PC-9 (cell line): ENCODE measurements around the gene PNLIPRP2.

Source experiments
- EZH2 ChIP-seq: fragments of 200-600 bp; sonication (generic); IDR thresholded peaks from 2 replicates; pipeline ENCODE4 v1.8.0; 2017; ENCODE audit warnings: antibody characterized with exemption, low read depth
- TF ChIP-seq, protein P1 (sequence below): fragments of 200-600 bp; sonication (generic); conservative IDR thresholded peaks from 2 replicates; pipeline ENCODE4 v1.6.1; 2017; ENCODE audit warnings: mixed run types, antibody characterized with exemption, mild to moderate bottlenecking, moderate library complexity

DNA sequence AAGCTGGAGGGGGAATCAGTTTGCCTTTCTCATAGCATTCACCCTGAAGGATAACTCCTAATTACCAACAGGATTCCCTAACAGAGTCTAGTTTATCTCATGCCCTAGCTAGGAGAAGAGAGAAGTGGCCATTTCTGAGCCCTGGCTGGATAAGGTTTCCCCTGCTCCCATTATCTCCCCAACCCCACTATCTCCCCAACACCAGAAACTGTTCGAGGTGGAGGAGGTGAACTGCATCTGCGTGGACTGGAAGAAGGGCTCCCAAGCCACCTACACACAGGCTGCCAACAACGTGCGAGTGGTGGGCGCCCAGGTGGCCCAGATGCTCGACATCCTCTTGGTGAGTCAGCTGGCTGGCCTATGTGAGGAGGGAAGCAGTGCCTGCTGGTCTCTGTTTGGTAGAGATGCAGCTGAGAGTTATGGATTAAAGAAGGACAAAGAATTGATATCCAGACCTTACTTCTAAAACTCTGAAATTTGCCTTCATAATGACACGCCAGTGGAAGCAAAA is 26.2 kb upstream of the PNLIPRP2 start:
- TF ChIP-seq, protein P1, sequence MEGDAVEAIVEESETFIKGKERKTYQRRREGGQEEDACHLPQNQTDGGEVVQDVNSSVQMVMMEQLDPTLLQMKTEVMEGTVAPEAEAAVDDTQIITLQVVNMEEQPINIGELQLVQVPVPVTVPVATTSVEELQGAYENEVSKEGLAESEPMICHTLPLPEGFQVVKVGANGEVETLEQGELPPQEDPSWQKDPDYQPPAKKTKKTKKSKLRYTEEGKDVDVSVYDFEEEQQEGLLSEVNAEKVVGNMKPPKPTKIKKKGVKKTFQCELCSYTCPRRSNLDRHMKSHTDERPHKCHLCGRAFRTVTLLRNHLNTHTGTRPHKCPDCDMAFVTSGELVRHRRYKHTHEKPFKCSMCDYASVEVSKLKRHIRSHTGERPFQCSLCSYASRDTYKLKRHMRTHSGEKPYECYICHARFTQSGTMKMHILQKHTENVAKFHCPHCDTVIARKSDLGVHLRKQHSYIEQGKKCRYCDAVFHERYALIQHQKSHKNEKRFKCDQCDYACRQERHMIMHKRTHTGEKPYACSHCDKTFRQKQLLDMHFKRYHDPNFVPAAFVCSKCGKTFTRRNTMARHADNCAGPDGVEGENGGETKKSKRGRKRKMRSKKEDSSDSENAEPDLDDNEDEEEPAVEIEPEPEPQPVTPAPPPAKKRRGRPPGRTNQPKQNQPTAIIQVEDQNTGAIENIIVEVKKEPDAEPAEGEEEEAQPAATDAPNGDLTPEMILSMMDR = no peak
- no peak for TF ChIP-seq EZH2
